PC-3 (cell line): ENCODE measurements around the gene FZD10.

Experiments used
- CTCF ChIP-seq: fragments of 300-600 bp; sonication (generic); conservative IDR thresholded peaks from 2 replicates; pipeline ENCODE4 v1.5.1; 2017; ENCODE audit warnings: antibody characterized with exemption, low read depth, mild to moderate bottlenecking, low read length
- EZH2phosphoT487 ChIP-seq: fragments of 300-600 bp; sonication (generic); IDR thresholded peaks from 2 replicates; pipeline ENCODE4 v1.6.1; 2018; ENCODE audit warnings: mild to moderate bottlenecking, antibody characterized with exemption, low read length, borderline replicate concordance

- no peak for TF ChIP-seq EZH2phosphoT487
- no peak for TF ChIP-seq CTCF
Measured at GRCh38 chr12:130186651-130187268, 24.5 kb downstream of the FZD10 start.
